ENCODE results near the gene ZFC3H1. TPM values are rescaled to one million over a fixed set of nuclear protein-coding genes. Genes with fewer than 3 reads are reported as not detected.
"Not testable (repeated sequence)": the region's sequence is repeated elsewhere in the genome, so short reads cannot be mapped to it uniquely, and the experiment has no call there.

ZFC3H1 gene
- total RNA-seq, 6 donors from 2014 or later = 35.9 to 225 (median 74.1) TPM

DNA sequence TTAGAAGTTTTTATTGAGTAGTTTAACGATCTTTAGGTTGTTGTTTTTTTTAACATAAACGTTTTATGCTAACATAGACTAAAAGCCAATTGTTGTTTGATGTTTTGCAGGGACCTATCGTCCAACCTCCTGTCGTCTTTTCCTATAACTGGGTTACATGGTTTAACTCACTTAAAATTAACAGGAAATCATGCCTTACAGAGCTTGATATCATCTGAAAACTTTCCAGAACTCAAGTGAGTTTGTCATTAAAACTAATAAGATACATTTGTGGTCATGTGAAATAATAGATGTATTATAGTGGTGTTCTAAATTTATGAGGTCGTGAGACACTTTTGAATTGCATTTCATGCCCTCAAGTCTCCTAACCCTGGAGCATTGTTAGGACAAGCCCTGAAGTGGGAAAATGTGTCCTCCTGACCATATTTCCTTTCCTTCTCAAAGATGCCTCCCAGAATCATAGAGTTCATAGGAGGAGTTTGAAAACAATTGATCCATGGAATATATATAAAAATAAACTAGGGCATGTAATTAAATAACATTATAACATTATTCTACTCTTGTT, 84.9 kb downstream of the ZFC3H1 start:
- Histone ChIP-seq H3K4me1 (no peaks in the 10 kb centered on the region), H3K27me3 (no peaks in the 10 kb centered on the region), H3K36me3 (no peaks in the 10 kb centered on the region), H3K9me3 (no peaks in the 10 kb centered on the region), H3K27ac (no peak overlapping the region), H3K4me3 (no peak overlapping the region)
- WGBS, 2 donors = 68 to 72% methylated on average over 5 of the region's 5 CpGs
- ATAC-seq (ENCODE audit: low FRiP score in 2 of 2) = no peak
- DNase-seq = no peak
- no peak for TF ChIP-seq POLR2A (IDR thresholded peaks at IDR 0.05)
- no peak for TF ChIP-seq POLR2AphosphoS5 (IDR thresholded peaks at IDR 0.05)
- TF ChIP-seq EP300 (IDR thresholded peaks at IDR 0.05) = no peak
- TF ChIP-seq, protein P1, sequence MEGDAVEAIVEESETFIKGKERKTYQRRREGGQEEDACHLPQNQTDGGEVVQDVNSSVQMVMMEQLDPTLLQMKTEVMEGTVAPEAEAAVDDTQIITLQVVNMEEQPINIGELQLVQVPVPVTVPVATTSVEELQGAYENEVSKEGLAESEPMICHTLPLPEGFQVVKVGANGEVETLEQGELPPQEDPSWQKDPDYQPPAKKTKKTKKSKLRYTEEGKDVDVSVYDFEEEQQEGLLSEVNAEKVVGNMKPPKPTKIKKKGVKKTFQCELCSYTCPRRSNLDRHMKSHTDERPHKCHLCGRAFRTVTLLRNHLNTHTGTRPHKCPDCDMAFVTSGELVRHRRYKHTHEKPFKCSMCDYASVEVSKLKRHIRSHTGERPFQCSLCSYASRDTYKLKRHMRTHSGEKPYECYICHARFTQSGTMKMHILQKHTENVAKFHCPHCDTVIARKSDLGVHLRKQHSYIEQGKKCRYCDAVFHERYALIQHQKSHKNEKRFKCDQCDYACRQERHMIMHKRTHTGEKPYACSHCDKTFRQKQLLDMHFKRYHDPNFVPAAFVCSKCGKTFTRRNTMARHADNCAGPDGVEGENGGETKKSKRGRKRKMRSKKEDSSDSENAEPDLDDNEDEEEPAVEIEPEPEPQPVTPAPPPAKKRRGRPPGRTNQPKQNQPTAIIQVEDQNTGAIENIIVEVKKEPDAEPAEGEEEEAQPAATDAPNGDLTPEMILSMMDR (IDR thresholded peaks at IDR 0.05) = no peak

- H3K4me1 ChIP-seq = no peaks in the 10 kb centered on the region
- no peaks in the 10 kb centered on the region for H3K36me3 ChIP-seq
- DNase-seq (no peak), ATAC-seq (ENCODE audit: low FRiP score in 2 of 2) (no peak)
- H3K9me3 ChIP-seq = no peaks in the 10 kb centered on the region
- 65 to 79% methylated on average over 3 of the region's 3 CpGs for WGBS, 2 donors
- no peak overlapping the region for H3K4me3 ChIP-seq
- H3K27ac ChIP-seq = no peak overlapping the region
- no peak for TF ChIP-seq POLR2A (IDR thresholded peaks at IDR 0.05)
- TF ChIP-seq EP300 (IDR thresholded peaks at IDR 0.05) = no peak
- TF ChIP-seq, protein P1 (IDR thresholded peaks at IDR 0.05) = no peak
- TF ChIP-seq POLR2AphosphoS5 (IDR thresholded peaks at IDR 0.05) = no peak
- H3K27me3 ChIP-seq = no peaks in the 10 kb centered on the region
Measured at GRCh38 chr12:71576496-71576895, 87.2 kb downstream of the ZFC3H1 start.

- H3K9me3 ChIP-seq; H3K4me3 ChIP-seq; H3K27ac ChIP-seq; H3K27me3 ChIP-seq; H3K4me1 ChIP-seq; ATAC-seq (ENCODE audit: low FRiP score in 2 of 2); DNase-seq; H3K36me3 ChIP-seq: not testable (repeated sequence)
- 85 to 93% methylated on average over 6 of the region's 6 CpGs for WGBS, 2 donors
Measured at GRCh38 chr12:71569885-71570284, 93.8 kb downstream of the ZFC3H1 start.

DNA sequence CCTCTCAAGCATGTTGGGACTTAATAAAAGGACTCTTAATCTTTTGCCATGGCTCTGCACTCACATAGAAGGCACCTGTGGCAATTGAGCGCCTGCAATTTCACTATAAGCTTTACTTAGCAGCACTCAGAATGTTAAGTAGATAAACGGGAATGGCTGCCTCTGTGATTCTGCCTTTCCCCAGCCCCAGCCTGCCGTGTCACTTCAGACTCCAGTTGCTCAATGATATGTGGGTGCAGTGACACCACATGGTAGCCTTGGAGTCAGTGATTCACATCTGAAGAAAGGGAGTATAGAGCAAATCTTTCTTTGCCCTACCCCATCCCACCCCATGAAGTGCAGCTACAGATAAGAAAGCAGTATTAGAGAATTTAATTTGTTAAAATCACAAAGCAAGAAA, 96.1 kb downstream of the ZFC3H1 start:
- H3K36me3 ChIP-seq = no peaks in the 10 kb centered on the region
- H3K4me1 ChIP-seq = no peaks in the 10 kb centered on the region
- no peaks in the 10 kb centered on the region for H3K9me3 ChIP-seq
- TF ChIP-seq, protein P1 (IDR thresholded peaks at IDR 0.05) = no peak
- peak in 1 of 2 donors; percentile 68 for DNase-seq
- H3K4me3 ChIP-seq = no peak overlapping the region
- H3K27me3 ChIP-seq = no peaks in the 10 kb centered on the region
- H3K27ac ChIP-seq = no peak overlapping the region
- 60 to 72% methylated on average over 3 of the region's 3 CpGs for WGBS, 2 donors
- ATAC-seq (ENCODE audit: low FRiP score in 2 of 2) = peak in 1 of 2 donors; percentile 46

DNA sequence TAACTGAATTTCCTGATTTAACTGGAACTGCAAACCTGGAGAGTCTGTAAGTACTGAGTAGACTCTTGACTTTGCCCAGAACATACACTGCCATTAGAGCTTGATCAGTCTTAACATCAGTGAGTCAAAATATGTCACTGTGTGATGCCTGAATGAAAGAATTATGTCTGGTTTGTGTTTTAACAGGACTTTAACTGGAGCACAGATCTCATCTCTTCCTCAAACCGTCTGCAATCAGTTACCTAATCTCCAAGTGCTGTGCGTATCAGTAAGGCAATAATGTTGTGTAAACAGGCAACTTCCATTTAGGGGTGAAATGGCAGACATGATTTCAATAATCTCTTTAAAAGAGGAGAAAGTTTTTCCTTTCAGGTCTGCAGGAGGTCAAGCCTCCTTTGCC, 97.0 kb downstream of the ZFC3H1 start:
- H3K27ac ChIP-seq = no peak overlapping the region
- no peaks in the 10 kb centered on the region for H3K36me3 ChIP-seq
- DNase-seq = no peak
- no peak overlapping the region for H3K4me3 ChIP-seq
- no peaks in the 10 kb centered on the region for H3K9me3 ChIP-seq
- no peak for ATAC-seq (ENCODE audit: low FRiP score in 2 of 2)
- H3K4me1 ChIP-seq = no peaks in the 10 kb centered on the region
- TF ChIP-seq POLR2A (IDR thresholded peaks at IDR 0.05) = no peak
- TF ChIP-seq POLR2AphosphoS5 (IDR thresholded peaks at IDR 0.05) = no peak
- TF ChIP-seq EP300 (IDR thresholded peaks at IDR 0.05) = no peak
- TF ChIP-seq, protein P1 (IDR thresholded peaks at IDR 0.05) = no peak
- no peaks in the 10 kb centered on the region for H3K27me3 ChIP-seq
- 37 to 44% methylated on average over 2 of the region's 2 CpGs for WGBS, 2 donors
